GM13976 (cell line): ENCODE data around the gene DAB2.

Source experiments
- DNase-seq: peaks from one replicate; pipeline ENCODE4 v3.0.0; 2012; ENCODE audit warnings: low spot score
- in situ Hi-C: fragments of 300-500 bp; cut with MboI; formaldehyde crosslinking; loops from one replicate; pipeline ENCODE4 v1.12.0; 2022; ENCODE audit warnings: low sequenced_read_pairs, mixed read lengths, inconsistent platforms; ENCODE audit not compliant: unreplicated experiment
- TF ChIP-seq, protein P1 (sequence below): IDR thresholded peaks from 2 replicates; pipeline ENCODE4 v1.5.1; 2012; ENCODE audit warnings: borderline replicate concordance, mild to moderate bottlenecking; ENCODE audit not compliant: insufficient read depth; ENCODE audit errors: extremely low read depth, missing control alignments, control extremely low read depth

The DAB2 gene

DNA sequence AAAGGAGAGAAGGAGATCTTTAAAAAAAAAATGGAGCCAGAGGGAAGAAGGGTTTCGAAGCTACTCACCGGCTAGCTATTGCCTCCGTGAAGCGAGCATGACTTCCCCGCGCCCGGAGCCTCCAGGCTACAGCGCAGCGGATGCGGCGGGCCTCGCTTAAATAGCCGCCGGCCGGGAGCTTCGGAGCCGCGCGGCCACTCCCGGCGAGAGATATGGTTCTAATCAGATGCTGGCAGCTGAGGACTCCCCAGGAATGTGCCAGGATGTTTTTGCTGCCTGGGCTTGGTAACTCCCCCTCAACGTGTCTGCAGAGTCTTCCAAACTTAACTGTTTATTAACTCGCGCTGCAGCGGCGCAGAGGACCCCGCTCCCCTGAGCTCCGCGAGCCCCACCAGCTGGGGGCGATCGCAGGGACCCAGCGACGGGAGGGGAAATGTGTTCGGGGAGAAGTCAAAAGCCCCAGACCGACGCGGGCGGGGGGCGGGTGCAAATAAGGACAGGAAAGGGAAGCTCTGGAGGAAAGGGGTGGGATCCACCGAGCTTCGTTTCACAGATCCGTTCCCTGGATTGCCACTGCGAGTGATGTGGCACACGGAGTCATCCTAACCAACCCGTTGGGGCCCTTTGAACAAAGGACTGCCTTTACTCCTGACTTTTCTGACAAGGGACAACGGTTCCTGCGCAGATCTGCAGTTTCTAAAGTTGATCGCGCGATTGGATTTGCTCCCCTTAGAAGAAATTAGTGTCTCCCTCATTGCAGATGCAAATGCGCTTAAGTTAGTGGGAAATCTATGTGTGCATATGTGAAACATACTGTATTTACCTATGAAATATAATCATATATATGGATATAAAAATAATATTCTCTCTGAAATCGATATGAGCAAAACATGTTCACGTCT, at the start of gene DAB2:
Gene DAB2 (minus strand): TSS at position 245 of the 902 bp plus-strand sequence. CDS start 30,660 bp downstream, outside the sequence.
- TF ChIP-seq, protein P1, sequence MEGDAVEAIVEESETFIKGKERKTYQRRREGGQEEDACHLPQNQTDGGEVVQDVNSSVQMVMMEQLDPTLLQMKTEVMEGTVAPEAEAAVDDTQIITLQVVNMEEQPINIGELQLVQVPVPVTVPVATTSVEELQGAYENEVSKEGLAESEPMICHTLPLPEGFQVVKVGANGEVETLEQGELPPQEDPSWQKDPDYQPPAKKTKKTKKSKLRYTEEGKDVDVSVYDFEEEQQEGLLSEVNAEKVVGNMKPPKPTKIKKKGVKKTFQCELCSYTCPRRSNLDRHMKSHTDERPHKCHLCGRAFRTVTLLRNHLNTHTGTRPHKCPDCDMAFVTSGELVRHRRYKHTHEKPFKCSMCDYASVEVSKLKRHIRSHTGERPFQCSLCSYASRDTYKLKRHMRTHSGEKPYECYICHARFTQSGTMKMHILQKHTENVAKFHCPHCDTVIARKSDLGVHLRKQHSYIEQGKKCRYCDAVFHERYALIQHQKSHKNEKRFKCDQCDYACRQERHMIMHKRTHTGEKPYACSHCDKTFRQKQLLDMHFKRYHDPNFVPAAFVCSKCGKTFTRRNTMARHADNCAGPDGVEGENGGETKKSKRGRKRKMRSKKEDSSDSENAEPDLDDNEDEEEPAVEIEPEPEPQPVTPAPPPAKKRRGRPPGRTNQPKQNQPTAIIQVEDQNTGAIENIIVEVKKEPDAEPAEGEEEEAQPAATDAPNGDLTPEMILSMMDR: no peak
- peak; percentile 30 for DNase-seq
- in situ Hi-C loops: no loop called here

DNA sequence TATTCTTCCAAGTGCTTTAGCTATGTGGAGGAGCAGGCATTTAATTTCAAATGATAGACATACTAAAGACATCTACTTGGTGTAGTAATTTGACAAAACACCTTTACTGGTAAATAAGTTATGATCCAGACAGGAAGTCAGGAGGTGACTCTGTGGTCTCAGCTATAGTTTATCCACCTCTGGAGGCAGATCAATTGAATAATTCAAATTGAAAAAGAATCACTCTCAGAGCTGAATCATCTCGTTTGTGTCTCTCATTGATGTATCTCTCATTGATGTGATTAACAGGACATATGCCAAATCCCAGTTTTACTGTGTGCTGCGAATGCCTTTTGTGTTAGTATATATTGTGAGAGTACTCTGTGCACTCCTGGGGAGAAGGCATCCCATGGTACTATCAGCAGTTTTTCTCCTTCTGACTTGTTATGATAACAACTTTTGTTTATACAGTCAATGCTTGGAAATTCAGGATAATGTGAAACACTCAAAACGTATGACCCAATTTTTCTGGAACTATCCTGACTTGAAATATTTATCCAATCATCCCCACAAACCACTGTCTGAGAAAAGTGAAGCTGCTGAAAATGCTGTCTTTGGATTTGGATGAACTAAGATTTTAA, 48.5 kb upstream of the DAB2 start:
- TF ChIP-seq, protein P1: no peak
- DNase-seq: no peak
- in situ Hi-C loops: no loop called here

DNA sequence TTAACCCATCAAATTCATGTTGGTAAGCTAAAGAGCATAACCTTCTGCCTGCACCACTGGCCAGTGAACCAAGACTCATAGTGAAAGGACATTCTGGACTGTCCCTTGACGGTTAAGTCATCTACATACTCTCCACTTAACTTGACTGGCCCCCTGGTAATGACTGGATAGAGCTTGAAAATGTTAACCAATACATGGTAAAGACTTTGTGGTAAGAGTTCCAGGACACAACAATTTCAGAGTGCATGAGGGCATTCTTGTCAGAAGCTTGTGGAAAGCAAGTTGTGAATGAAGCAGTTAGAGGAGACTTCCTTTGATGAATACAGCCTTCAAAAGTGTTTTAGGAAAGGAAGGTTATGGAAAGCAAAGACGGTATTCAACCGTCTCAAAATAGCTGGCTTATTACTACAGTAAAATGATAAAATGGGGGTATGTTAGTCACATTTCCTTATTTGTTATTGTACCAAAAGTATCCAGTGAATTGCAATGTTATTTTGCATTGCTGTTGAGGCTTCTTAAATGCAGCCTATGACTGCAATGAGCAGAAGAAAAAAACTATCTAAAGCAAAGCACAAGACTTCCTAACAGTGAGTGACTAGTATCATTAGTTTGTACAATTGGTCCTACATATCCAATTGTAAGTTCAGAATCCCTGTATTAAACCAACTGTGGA, 47.2 kb upstream of the DAB2 start:
- TF ChIP-seq, protein P1: no peak
- DNase-seq: no peak
- in situ Hi-C loops: no loop called here

DNA sequence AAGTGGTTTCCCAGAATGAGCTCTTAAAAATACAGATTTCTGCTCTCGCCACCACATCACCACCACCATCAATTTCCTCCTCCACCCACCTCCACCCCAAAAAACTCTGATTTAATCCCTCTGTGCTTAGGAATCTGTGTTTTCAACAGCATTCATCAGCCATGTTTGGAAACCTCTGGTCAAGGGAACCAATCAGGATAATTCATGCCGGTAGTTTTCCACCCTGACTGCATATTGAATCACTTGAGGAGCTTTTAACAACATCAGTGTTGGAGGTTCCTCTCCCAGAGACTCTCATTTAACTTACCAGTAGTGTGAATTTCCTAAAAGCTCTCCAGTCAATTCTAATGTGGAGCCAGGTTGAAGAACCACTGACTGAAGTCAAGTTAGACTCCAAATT, 46.0 kb upstream of the DAB2 start:
- DNase-seq: no peak
- in situ Hi-C loops: no loop called here
- TF ChIP-seq, protein P1: no peak

DNA sequence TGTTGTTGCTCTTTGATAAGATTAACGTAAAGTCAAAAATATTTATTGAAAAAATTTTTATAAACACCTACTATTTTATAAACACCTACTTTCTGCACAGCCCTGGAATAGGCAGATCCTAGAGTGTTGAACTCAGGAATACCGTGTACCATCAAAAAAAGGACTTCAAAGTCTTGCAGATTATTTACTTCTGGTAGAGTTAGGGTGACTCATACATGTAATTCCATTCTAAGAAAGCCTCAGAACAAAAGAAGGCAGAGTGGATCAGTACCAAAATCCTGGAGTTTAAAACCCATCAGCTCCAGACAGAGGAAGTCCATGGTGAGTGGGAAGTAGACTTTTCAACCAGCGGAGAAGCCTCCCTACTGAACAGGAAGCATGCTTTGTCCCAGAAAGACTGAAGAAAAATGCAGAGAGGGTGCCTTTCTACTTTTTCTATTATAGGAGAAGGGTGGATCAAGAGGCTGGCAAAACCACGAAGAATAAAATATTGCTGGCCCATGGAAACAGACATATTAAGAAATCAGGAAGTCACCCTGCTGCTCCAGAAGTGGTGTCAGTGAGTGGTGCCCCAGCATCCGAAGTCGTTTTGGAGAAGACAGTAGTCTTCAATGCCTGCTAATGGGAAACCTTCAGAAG, 45.1 kb upstream of the DAB2 start:
- no peak for DNase-seq
- in situ Hi-C loops: no loop called here
- TF ChIP-seq, protein P1: no peak

DNA sequence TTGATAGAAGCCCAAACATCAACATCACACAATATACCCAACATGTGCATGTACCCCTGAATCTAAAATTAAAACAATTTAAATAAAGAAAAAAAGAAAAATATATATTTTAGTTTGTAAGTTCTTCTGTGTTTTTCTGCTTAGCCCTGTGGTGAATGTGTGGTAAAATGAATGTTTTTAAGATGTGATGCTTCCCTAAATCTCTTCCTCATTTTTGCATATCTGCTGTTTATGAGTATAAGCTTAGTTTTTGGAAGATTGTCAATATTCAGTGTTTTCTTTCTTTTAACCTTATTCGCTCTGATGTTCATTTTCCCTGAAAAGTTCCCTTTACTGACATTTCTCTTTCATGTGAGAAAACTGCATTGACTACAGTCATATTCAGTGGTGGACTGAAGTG, 44.4 kb upstream of the DAB2 start:
- TF ChIP-seq, protein P1: no peak
- DNase-seq: no peak
- in situ Hi-C loops: no loop called here
